ENCODE data around the gene ATAD3B.

GRCh38 chr1:1483714-1484113 is 12.1 kb downstream of the ATAD3B start:
- TF ChIP-seq CTCF (IDR thresholded peaks at IDR 0.05): no peak
- TF ChIP-seq POLR2A (IDR thresholded peaks at IDR 0.05): no peak

Measured in esophagus squamous epithelium (tissue), 4 donors.